ENCODE measurements around the gene C20orf96.
A peak's percentile ranks its signal among the peaks of the same experiment; 100 is the strongest.

The C20orf96 gene

GRCh38 chr20:311609-312008 is 21.1 kb upstream of the C20orf96 start:
- DNase-seq: no peak

GRCh38 chr20:310645-311044 is 20.1 kb upstream of the C20orf96 start:
- no peak for DNase-seq

GRCh38 chr20:309841-310644 is 19.5 kb upstream of the C20orf96 start:
- no peak for DNase-seq

GRCh38 chr20:309306-309840 is 18.8 kb upstream of the C20orf96 start:
- no peak for DNase-seq

GRCh38 chr20:308427-309038 is 18.0 kb upstream of the C20orf96 start:
- DNase-seq: no peak

- no peak for DNase-seq
Observed at GRCh38 chr20:305745-306144, 15.2 kb upstream of the C20orf96 start.

DNA sequence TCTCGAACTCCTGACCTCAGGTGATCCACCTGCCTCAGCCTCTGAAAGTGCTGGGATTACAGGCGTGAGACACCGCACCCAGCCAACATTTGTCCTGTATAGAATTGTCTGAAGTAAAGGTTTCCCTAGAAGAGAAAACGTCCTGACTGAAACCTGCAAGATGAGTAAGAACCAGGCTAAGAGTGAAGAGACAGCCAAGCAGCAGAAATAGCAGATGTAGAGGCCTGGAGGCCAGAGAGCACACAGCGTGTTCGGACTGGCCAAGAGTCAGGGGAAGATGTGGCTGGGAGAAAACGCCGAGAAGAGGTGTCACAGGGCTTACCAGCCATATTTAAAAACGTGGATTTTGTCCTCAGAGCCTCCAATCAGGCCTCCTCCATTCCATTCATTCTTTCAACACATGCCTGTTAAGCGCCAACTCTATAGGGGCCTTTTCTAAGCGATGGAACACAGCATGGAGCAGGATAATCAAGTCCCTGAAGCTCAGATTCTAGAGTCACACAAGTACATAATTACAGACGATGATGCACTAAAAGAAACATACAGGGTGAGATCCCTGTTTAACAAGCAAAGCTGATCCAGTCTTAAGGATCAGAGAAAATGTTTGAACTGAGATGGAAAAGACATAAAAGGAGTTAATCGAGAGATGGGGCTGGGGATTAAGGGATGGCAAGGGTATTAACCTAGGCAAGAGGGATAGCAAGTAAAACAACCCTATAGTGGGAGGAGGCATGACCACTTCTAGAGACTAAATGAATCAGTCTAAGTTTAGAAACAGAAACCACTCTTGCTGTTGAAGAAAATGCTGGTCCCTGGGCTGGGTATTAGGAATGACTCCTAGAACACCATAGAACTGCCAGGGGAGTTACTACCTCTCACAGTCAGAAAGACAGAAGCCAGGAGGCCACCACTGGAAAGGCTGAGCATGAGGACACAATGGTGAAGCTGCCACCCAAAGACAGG is 11.6 kb upstream of the C20orf96 start:
- no peak for DNase-seq

DNA sequence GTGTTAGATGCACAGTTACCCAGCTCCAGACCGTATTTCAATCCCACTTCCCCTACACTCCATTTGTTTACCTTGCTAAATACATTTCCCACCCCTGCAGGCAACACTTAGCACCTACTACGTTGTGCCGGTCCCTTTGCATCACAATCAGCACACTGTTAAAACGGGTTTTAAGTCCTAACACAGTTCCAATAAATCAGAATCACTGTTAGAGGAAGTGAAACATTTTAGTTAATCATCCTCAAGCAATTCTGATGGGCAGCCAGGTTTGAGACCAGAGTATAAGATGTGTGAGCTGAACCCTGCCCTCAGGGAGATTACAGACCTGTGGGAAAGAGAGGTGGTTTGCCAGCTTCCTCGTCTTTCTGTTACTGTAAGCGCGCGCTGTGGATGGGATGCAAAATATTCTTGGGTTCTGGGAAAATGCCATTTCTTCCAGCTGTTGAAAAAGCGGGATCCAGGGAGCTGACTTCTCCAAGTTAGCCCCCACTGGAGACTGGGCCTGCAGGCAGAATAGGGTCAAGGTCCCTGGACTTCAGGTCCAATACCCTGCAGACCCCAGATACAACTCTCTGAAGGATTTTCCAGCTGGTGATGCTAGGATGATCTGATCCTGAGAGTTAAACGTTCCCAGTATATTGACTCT is 9.9 kb upstream of the C20orf96 start:
- no peak for DNase-seq

DNA sequence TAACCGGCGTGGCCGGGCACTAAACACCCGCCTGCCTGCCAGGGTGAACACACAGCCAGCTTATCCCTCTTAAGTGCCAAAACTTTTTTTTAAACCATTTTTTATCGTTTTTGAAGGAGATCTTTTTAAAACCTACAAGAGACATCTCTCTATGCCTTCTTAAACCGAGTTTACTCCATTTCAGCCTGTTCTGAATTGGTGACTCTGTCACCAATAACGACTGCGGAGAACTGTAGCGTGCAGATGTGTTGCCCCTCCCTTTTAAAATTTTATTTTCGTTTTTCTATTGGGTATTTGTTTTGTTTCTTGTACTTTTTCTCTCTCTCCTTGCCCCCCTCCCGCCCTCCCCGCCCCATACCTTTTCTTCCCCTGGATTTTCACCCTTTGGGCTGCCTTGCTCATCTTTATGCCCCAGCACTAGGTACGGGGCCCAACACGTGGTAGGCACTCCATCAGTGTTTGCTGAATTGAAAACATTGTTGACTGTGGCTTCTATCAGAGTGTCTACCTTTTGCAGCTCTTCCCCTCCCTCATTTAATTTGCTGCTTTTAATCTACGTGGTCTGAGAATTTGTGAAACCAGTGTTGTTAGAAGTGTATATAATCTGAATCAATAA is 8.3 kb upstream of the C20orf96 start:
- no peak for DNase-seq

- DNase-seq: no peak
Observed at GRCh38 chr20:297925-298775, 7.6 kb upstream of the C20orf96 start.

GRCh38 chr20:297098-297924 is 6.8 kb upstream of the C20orf96 start, which contains the start of gene ZCCHC3:
TSS of gene ZCCHC3 (plus strand) at chr20:297570. CDS start at chr20:297587, 17 bp downstream.
- DNase-seq: peak; percentile 73

DNA sequence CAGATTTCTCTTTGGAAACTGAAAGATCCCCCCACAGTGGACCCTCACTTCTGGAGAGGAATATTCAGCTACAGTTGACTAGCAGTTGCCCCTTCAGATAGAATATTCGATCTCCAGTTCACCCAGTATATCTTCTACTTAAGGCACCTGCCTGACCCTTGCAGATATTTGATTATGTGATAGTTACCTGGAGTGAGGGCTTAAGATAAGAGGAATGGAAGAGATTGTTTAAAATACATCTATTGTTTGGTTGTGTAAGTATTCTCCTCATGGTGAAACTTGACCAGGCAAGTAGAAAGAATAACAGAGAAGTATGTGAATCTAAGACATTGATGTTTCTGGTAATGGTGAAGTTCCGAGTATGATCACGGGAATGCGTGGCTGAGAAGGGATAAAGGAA is 5.3 kb upstream of the C20orf96 start:
- no peak for DNase-seq

DNA sequence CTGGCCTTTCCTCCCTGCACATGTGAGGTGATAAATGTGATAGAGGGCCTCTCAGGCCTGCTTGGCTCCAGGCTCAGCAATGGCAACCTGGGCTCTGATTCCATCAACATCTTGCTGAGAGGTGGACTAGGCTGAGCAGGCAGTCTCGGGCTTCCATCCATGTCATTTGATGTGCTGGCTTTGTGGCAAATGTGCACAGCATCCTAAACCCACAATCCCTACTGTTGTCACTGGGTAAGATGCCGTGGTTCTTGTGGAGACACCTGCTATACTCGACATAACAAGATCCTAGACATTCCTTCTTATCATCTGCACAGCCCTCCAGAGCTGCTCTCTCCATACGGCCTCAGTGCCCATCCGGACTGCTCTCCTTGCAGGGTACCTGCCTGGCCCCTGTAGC is 4.1 kb upstream of the C20orf96 start:
- no peak for DNase-seq

GRCh38 chr20:289693-290083 is 862 bp downstream of the C20orf96 start:
- DNase-seq: no peak

DNA sequence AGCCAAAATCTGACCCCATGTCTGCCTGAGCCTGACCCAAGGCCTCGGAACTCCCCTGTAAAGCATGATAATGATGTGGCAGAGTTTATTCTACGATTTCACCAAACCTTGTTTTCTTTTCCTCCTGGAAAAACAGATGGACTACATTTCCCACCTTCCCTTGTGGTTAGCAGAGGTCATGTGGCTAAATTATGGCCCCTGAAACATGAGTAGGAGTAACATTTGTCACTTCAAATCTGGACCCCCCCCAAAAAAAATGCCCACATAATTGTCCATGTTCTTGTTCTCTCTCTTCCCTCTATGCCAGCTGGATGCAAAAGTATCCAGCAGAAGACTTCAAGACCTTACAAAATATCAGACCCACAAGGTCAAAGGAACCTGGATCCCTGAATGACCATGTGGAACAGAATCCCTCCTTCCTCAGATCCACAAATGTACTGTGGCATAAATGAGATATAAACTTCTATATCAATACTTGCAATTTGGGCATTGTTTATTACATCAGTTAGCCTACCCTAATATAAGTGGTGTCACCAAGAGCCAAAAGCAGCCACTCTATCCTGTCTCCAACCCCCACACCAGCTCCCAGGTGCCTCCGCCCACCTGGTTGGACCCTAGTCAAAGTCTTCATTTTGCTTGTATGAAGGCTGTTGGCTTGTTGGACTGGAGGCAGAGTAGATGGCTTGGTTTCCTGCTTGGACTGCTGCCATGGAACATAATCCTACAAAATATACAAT is 1.4 kb downstream of the C20orf96 start:
- no peak for DNase-seq

DNA sequence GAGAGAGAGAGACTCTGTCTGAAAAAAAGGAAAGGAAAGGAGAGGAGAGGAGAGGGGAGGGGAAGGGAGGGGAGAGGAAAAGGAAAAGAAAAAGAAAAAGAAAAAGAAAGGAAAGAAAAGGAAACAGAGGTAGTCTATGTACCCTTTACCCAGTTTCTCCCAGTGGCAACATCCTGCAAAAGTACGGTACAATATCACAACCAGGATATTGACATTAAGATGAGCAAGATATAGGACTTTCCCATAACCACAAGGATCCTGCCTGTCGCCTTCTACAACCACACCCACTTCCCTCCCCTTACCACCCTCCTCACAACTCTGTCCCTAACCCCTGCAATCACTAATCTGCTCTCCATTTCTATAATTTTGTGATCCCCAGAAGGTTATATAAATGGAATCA is 4.0 kb downstream of the C20orf96 start:
- DNase-seq: no peak

DNA sequence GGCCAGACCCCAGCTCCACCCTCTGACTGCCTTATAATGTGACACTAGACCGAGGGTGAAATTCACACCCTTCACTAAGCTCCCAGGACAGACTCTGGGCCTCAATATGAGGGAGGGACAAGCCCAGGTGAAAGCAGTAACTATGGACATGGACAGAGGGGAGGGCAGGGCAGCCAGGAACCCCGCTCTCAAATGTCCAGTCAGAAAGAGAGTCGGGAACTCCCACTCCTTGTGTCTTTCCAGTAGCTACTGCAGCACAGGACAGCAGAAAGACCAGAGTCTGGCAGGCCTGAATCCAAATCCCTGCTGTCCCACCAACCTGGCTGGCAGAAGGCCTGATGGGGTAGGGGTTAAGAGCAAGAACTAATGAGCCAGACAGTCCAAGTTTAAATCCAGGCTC is 6.4 kb downstream of the C20orf96 start:
- no peak for DNase-seq

GRCh38 chr20:278607-279571 is 11.7 kb downstream of the C20orf96 start:
- DNase-seq: no peak
